SK-N-MC (cell line): ENCODE measurements around the gene ZNF554.

Experiments used
- EZH2 ChIP-seq: fragments of 200-600 bp; sonication (generic); IDR thresholded peaks from one replicate; pipeline ENCODE4 v1.6.1; 2017; ENCODE audit warnings: antibody characterized with exemption
- POLR2AphosphoS5 ChIP-seq: IDR thresholded peaks from 2 replicates; pipeline ENCODE4 v1.6.1; 2012; ENCODE audit warnings: mild to moderate bottlenecking, low read depth, low read length, borderline replicate concordance

GRCh38 chr19:2816641-2817040 is 3.0 kb upstream of the ZNF554 start:
- TF ChIP-seq POLR2AphosphoS5: no peak
- TF ChIP-seq EZH2: no peak
